ENCODE results near the gene MARCHF10.

DNA sequence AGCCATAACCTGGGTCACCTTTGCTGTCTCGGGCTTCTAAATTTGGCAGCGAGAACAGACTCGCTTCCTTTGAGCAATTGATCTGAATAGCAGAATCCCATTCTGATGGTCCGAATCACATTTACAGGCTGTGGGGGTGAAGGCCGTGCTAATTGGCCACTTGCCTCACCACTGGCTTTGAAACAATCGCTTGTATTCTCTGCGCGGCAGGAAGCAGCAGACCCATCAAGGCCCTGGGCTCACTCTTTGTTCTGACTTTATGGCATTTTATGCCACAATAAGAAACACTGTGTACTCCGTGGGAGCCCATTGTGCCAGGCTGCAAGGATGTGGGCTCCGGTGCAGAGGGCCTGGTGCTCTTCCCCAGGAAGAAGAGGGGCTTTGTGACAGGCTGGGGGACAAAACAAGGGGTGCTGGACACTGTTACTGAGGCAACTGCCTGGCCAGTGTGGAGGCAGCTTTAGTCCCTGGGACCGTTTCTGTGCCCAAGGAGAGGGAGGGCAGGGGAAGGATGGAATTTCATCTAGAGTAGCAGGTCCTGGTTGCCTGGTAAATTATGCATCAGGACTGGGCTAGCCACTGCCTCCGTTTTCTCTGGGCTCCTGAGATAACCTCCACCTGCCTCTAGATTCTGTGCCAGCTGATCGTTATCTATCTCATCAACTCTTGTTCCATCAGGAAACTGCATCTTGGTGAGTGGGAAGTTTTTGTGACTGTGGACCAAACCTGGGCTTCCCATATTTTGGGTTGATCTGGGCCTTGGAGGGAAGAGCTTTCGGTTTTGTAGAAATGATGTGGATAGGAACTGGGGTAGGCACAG lies 102.1 kb downstream of the MARCHF10 start:
- no peak for TF ChIP-seq EP300 (IDR thresholded peaks at IDR 0.05; ENCODE audit: low read depth)
- TF ChIP-seq, protein P1, sequence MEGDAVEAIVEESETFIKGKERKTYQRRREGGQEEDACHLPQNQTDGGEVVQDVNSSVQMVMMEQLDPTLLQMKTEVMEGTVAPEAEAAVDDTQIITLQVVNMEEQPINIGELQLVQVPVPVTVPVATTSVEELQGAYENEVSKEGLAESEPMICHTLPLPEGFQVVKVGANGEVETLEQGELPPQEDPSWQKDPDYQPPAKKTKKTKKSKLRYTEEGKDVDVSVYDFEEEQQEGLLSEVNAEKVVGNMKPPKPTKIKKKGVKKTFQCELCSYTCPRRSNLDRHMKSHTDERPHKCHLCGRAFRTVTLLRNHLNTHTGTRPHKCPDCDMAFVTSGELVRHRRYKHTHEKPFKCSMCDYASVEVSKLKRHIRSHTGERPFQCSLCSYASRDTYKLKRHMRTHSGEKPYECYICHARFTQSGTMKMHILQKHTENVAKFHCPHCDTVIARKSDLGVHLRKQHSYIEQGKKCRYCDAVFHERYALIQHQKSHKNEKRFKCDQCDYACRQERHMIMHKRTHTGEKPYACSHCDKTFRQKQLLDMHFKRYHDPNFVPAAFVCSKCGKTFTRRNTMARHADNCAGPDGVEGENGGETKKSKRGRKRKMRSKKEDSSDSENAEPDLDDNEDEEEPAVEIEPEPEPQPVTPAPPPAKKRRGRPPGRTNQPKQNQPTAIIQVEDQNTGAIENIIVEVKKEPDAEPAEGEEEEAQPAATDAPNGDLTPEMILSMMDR (IDR thresholded peaks at IDR 0.05), result no peak
- no peak for TF ChIP-seq POLR2A (IDR thresholded peaks at IDR 0.05)
- no peak for TF ChIP-seq POLR2AphosphoS5 (IDR thresholded peaks at IDR 0.05)

Measured in transverse colon (tissue), 4 donors.